GM21717 (cell line): ENCODE results near the gene BSN.

ENCODE experiments used
- ATAC-seq: cut with Tn5 transposase; IDR thresholded peaks from one replicate; pipeline ENCODE4 v1.9.1; 2021; ENCODE audit warnings: mild to moderate bottlenecking, moderate library complexity; ENCODE audit not compliant: unreplicated experiment

BSN gene

DNA sequence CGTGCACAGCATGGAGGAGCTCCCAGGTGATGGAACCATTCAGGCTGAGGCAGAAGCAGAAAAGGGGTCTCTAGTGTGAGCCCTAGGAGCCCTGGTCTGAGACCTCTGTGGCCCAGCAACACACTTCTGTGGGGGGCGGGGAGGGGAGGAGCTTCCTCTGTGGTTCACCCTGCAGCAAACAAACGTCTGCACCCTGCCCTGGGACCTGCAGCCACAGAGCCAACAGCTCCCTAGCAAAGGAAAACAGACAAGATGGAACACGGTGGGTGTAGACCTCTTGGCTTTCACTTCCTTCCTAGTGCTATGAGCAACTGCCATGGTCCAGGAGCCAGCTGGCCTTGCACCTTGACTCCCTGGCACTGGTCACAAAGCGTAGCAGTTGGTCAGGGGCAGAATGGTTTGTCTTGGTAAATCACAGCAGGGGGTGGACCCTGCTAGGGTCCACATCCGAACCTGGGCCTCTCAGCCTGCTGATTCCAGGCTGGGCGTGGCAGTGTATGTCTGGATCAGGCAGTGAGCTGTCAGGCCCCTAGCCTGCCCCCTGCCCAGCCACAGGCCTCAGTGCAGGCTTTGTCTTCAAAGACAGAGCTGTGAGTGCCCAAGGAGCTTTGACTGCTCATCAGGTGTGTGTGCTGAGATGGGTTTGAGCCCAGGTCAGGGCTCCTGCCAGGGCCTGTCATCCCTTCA, 158.5 kb downstream of the BSN start:
- no peak for ATAC-seq

DNA sequence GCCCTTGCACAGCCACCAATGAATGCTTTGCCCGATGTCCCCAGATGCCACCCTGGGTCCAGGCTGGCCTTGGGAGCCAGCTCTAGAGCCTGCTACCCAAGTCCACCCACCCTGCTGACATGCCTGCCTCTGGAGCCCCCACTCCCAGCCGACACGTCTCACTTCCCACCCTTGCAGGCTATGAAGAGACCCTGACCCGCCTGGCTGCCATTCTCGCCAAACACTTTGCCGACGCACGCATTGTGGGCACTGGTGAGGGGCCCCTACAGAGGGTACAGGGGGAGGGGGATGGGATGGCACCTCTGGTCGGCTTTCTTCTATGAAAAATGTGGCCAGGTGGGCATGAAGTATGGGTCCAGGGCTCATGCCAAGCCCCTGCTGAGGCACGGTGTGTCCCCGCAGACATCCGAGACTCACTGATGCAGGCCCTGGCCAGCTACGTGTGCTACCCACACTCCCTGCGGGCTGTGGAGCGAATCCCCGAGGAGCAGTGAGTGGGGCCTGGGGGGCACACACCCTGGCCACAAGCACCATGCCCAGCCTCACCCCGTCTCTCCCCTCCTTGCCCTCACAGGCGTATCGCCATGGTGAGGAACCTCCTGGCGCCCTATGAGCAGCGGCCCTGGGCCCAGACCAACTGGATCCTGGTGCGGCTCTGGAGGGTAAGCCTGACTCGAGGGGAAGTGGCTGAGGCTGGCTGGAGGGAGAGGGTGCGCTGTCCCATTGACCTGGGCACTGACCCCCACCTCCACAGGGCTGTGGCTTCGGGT, 159.2 kb downstream of the BSN start:
- no peak for ATAC-seq

DNA sequence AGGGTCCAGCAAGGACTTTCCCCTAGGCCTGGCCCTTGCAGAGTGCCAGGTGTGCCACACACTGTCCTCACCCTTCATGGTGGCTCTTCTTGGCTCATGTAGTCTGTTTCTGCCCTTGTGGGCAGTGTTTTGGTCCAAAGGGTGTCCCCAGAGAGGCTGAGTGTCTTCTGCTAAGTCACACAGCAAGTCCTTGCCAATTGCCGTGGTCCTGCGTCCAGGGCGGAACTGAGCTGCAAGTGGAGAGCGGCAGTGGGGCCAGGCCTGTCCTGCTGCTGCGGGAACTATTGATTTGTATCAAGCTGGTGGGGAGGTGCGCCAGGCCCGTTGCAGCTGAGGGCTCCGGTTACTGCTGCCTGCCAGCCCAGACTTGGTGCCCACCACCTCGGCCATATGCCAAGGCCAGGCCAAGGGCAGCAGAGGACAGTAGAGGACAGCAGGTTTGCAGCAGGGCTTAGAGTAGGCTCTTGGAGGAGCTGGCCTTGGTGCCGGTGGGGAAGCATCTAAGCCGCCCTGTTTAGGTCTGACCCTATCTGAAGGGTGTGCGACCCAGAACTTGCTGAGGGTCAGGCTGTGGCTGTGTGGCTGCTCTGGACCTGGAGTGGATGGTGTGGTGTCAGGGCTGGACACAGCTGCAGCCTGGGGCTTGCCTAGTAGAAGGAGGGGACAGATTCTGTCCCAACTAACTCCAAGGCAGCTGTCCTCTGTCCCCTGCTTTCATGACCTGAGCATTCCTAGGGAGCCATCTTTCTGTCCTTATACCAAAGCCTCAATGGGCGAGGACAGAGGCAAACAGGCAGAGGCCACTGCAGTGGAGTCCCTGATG, 160.7 kb downstream of the BSN start:
- no peak for ATAC-seq

DNA sequence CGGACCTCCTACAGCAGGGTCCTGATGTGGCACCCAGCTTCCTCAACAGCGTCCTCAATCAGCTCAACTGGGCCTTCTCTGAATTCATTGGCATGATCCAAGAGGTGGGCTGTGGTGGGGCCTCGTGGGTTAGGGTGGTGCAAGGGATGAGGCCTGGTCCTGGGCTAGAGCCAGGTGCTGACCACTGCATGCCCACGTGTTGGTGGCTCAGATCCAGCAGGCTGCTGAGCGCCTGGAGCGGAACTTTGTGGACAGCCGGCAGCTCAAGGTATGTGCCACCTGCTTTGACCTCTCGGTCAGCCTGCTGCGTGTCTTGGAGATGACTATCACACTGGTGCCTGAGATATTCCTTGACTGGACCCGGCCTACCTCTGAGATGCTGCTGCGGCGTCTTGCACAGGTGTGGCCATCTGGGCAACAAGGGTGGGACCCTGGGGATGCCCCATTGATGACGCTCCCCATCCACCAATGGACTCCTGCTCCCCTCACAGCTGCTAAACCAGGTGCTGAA, 161.4 kb downstream of the BSN start:
- ATAC-seq = no peak

DNA sequence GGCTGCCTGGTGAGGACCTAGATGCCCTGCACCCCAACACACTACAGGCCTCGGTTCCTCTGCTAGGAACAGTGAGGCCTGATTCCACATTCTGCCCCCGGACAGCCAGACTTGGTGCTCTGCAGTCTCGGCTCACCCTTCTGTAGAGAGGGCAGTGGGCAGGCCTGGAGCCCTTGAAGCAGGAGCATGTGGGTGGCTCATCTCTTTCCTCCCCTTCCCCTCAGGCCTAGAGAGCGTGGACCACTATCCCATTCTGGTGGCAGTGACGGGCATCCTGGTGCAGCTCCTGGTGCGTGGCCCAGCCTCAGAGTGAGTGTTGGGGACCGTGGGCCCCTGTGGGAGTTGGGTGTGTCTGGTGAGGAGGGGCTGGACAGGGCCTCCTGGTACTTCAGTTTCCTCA, 161.9 kb downstream of the BSN start:
- no peak for ATAC-seq

DNA sequence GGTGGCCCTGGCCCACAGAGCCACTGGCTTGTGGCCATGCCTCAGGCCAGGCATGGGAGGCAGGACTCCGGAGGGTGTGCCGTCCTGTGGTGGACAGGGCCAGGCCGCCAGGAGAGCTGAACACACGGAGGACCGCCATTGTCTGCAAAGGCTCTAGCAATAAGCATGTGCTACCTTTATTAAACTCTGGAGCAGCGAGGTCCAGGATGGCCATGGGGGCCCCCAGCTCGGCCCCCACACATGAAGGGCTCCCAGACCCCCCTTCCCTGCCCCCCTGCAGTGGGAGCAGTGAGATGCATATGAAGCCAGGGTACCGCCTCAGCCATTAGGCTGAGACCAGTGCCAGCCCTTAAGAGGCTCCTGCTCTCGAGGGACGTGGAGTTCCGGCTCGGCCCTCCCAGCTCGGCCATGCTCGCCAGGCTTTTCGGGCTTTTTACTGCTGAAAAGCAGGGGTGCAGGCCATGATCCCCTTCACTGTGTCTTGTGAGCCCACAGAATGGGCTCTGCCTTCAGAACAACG, 162.5 kb downstream of the BSN start:
- no peak for ATAC-seq

DNA sequence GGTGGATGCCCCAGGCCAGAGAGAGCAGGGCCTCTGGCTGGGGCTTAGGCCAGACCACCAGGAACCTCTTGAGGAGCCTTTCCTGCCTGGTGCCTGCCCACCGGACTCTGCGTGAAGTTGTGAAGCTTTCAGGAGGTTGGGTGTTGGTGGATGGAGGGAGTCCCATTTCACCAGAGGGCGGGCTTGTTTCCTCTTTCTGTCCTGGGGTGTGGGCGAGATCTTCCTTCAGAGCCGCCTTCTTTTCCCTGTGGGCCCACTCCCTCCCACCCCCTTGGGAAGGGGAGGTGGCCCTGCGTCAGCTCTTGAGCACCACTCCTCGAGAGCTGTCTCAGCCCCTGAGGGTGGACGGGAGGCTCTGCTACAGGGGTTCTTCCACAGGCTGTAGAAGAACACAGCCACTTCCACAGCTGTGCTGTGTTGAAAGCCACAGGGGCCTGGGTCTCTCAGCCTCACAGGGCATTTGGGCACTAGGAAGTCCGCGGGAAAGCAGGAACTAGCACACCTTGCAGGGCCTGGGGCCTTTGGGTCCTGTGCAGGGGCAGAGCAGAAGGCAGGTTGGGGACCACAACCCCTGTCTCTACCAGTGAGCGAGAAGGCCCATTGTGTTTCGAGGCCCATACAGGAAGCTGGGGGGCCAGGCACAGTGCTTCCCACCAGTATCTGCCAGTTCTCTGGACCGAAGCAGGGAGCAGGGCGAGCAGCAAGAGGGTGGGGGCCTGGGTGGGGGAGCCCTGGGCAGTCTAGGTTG, 163.1 kb downstream of the BSN start:
- no peak for ATAC-seq

DNA sequence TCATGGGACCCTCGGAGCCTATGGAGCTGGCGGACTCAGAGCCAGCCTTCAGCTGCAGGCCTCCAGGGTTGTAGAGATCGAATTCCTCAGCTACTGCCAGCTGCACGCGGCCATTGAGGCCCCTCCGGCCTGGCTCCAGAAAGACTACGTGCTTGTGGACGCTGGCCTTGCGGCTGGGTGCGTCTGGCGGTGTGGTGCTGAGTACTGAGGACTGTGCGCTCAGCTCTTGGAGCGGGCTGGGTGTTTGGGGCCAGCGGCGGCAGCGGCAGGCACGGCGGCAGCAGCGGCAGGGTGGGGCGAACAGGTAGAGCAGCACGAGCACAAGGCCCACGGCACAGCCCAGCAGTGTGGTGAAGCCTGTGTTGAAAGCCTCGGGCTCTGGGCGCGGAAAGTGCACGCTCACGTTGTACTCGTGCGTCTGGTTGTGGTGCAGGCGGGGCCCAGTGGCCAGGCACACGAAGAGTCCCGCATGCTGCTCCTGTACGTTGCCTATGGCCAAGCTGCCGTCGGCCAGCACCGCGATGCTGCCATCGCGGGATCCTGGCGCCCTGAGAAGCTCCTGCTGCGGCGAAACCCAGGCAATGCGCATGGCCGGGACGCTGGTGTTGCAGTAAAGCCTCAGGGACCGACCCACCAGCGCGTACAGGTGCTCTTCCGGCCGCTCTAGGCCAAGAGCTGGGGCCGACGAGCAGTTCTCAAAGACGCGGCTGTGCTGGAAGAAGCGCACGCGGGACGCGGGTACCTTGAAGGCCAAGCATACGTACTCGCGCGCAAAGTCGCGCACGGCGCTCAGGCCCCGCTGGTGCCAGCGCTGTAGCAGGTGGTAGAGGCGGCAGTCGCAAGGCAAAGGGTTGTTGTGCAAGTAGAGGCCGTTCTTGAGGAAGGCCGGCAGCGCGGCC, 163.9 kb downstream of the BSN start:
- no peak for ATAC-seq

DNA sequence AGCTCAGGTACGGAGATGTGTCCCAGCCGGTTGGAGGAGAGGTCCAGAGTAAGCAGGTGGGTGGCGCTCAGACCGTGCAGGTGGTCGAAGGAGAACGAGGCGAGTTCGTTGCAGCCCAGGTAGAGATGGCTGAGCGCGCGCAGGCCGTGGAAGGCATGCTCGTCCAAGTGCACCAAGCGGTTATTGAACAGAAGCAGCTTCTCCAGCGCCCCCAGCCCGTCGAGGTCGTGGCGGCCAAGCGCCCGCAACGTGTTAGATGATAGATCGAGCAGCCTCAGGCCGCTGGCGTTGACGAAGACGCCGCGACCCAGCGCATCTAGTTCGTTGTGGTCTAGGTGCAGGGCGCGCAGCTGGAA, 164.6 kb downstream of the BSN start:
- ATAC-seq = no peak

DNA sequence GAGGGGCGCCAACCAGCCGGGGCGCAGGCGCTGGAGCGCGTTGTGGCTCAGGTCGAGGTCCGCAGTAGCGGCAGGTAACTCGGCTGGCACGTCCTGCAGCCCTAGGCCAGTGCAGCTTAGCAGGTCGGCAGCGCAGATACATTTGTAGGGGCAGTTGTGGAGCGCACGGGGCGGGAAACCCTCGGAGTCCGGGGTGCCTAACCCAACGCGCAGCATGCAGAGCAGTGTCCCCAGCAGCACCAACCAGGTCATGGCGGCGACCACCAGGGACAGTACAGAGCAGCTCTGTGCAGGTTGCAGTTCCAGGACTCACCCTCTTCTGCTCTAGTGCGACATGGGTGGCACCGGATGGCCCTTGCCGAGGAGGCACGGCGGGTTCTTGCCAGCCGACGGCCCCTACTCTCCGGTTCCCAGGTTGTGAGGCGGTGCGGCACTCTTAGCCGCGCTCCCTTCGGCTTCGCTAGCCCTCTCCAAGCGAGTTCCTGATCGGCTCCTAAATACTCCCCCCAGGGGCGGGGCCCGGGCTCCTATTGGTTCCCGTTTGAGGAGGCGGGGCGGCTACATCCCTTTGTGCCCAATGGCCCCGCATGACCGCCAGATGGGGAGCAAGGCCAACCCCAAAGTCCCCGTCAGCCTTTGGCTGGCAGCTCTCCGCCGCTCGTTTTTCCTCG, 165.1 kb downstream of the BSN start, which contains the start of gene AMIGO3:
AMIGO3 (minus strand) TSS at position 471 of the 671 bp plus-strand sequence; CDS start at position 252, 219 bp downstream.
- peak; percentile 45 for ATAC-seq
